H9 (cell line): Measurements from ENCODE around the gene PRKCA. TPM values are rescaled to one million over a fixed set of nuclear protein-coding genes. Genes with fewer than 3 reads are reported as not detected.

Experiments used
- DNase-seq: peaks from one replicate; pipeline ENCODE4 v3.0.0-alpha.2; 2017
- H2AFZ ChIP-seq: one replicate; pipeline ENCODE4 v1.6.1; 2013; ENCODE audit warnings: mild to moderate bottlenecking, low read length, control low read depth, moderate library complexity
- H2AK5ac ChIP-seq: 2 replicates; pipeline ENCODE4 v1.6.1; 2013; ENCODE audit warnings: low read length, control low read depth, mixed read lengths; ENCODE audit not compliant: insufficient read length
- H2BK120ac ChIP-seq: one replicate; pipeline ENCODE4 v1.6.1; 2013; ENCODE audit warnings: low read depth, mild to moderate bottlenecking, low read length, control low read depth, inconsistent platforms; ENCODE audit not compliant: poor library complexity, severe bottlenecking
- H2BK12ac ChIP-seq: 2 replicates; pipeline ENCODE4 v1.6.1; 2013; ENCODE audit warnings: low read length, control low read depth, mixed read lengths, low read depth; ENCODE audit not compliant: insufficient read length
- H2BK15ac ChIP-seq: 2 replicates; pipeline ENCODE4 v1.6.1; 2013; ENCODE audit warnings: low read depth, low read length, control low read depth
- H2BK20ac ChIP-seq: one replicate; pipeline ENCODE4 v1.6.1; 2013; ENCODE audit warnings: low read depth, mild to moderate bottlenecking, low read length, control low read depth, inconsistent platforms; ENCODE audit not compliant: poor library complexity, severe bottlenecking
- H2BK5ac ChIP-seq: 2 replicates; pipeline ENCODE4 v1.6.1; 2013; ENCODE audit warnings: low read length, control low read depth, mixed read lengths; ENCODE audit not compliant: insufficient read length
- H3K14ac ChIP-seq: 2 replicates; pipeline ENCODE4 v1.6.1; 2013; ENCODE audit warnings: low read length, control low read depth; ENCODE audit not compliant: insufficient read depth
- H3K18ac ChIP-seq: 2 replicates; pipeline ENCODE4 v1.6.1; 2013; ENCODE audit warnings: low read depth, mild to moderate bottlenecking, mixed read lengths, low read length, control low read depth; ENCODE audit not compliant: insufficient read length
- H3K23ac ChIP-seq: 2 replicates; pipeline ENCODE4 v1.6.1; 2013; ENCODE audit warnings: low read length, control low read depth, mixed read lengths, low read depth; ENCODE audit not compliant: insufficient read length
- H3K23me2 ChIP-seq: 2 replicates; pipeline ENCODE4 v1.6.1; 2013; ENCODE audit warnings: low read depth, mild to moderate bottlenecking, mixed read lengths, low read length, control low read depth; ENCODE audit not compliant: insufficient read length, poor library complexity, severe bottlenecking
- H3K27ac ChIP-seq: 2 replicates; pipeline ENCODE4 v1.5.1; 2013; ENCODE audit warnings: low read length, control low read depth, mixed read lengths, low read depth; ENCODE audit not compliant: insufficient read length
- H3K27me3 ChIP-seq: 2 replicates; pipeline ENCODE4 v1.6.1; 2013; ENCODE audit warnings: low read length, control low read depth, inconsistent platforms; ENCODE audit not compliant: insufficient read depth
- H3K4ac ChIP-seq: 2 replicates; pipeline ENCODE4 v1.6.1; 2013; ENCODE audit warnings: low read depth, mild to moderate bottlenecking, control low read depth, inconsistent platforms, low read length, moderate library complexity
- H3K4me1 ChIP-seq: 2 replicates; pipeline ENCODE4 v1.6.1; 2013; ENCODE audit warnings: low read length, control low read depth, inconsistent platforms; ENCODE audit not compliant: insufficient read depth
- H3K4me2 ChIP-seq: 2 replicates; pipeline ENCODE4 v1.6.1; 2013; ENCODE audit warnings: low read length, control low read depth, mixed read lengths; ENCODE audit not compliant: insufficient read length, insufficient read depth
- H3K56ac ChIP-seq: 2 replicates; pipeline ENCODE4 v1.6.1; 2013; ENCODE audit warnings: low read depth, mild to moderate bottlenecking, mixed read lengths, low read length, control low read depth; ENCODE audit not compliant: insufficient read length
- H3K79me1 ChIP-seq: 2 replicates; pipeline ENCODE4 v1.6.1; 2013; ENCODE audit warnings: low read depth, mild to moderate bottlenecking, moderate library complexity, low read length, control low read depth, inconsistent platforms; ENCODE audit not compliant: insufficient read depth, poor library complexity, severe bottlenecking
- H3K79me2 ChIP-seq: 2 replicates; pipeline ENCODE4 v1.6.1; 2013; ENCODE audit warnings: low read length, control low read depth, inconsistent platforms; ENCODE audit not compliant: insufficient read depth
- H3K9ac ChIP-seq: 2 replicates; pipeline ENCODE4 v1.6.1; 2013; ENCODE audit warnings: low read length, control low read depth, mixed read lengths; ENCODE audit not compliant: insufficient read length; ENCODE audit errors: extremely low read depth
- H3K9me3 ChIP-seq: one replicate; pipeline ENCODE4 v1.6.1; 2013; ENCODE audit warnings: low read depth, low read length, inconsistent platforms; ENCODE audit not compliant: control insufficient read depth
- H3T11ph ChIP-seq: one replicate; pipeline ENCODE4 v1.6.1; 2013; ENCODE audit warnings: mild to moderate bottlenecking, low read length, control low read depth, inconsistent platforms
- H4K20me1 ChIP-seq: one replicate; pipeline ENCODE4 v1.6.1; 2013; ENCODE audit not compliant: control insufficient read depth, insufficient read length, insufficient read depth
- H4K5ac ChIP-seq: 2 replicates; pipeline ENCODE4 v1.6.1; 2013; ENCODE audit warnings: low read depth, mild to moderate bottlenecking, mixed read lengths, low read length, control low read depth; ENCODE audit not compliant: insufficient read length
- H4K8ac ChIP-seq: replicated peaks from 2 replicates; pipeline ENCODE4 v1.6.1; 2013; ENCODE audit warnings: low read length, control low read depth, mixed read lengths, low read depth; ENCODE audit not compliant: insufficient read length
- H4K91ac ChIP-seq: 2 replicates; pipeline ENCODE4 v1.6.1; 2013; ENCODE audit warnings: low read depth, mild to moderate bottlenecking, moderate library complexity, mixed read lengths, low read length, control low read depth; ENCODE audit not compliant: insufficient read length
- H3K27ac Mint-ChIP-seq, 3 experiments: 2 replicates in 2 of 3; 3 replicates in 1 of 3; pipeline ENCODE4 v1.8.0; 2020 to 2021; ENCODE audit warnings: mixed read lengths in 3 of 3, mild to moderate bottlenecking in 1 of 3, moderate library complexity in 1 of 3
- H3K27me3 Mint-ChIP-seq: 2 replicates; pipeline ENCODE4 v1.8.0; 2021; ENCODE audit warnings: low read depth, mild to moderate bottlenecking, moderate library complexity, mixed read lengths
- H3K36me3 Mint-ChIP-seq, 3 experiments: 2 replicates in 2 of 3; 3 replicates in 1 of 3; pipeline ENCODE4 v1.8.0; 2020 to 2021; ENCODE audit warnings: low read depth in 3 of 3, mixed read lengths in 3 of 3; ENCODE audit not compliant: insufficient read depth in 1 of 3
- H3K4me1 Mint-ChIP-seq, 2 experiments: 2 replicates each; pipeline ENCODE4 v1.8.0; 2020; ENCODE audit warnings: mixed read lengths in 2 of 2
- H3K4me3 Mint-ChIP-seq, 2 experiments: 2 replicates in 1 of 2; 3 replicates in 1 of 2; pipeline ENCODE4 v1.8.0; 2020 to 2021; ENCODE audit warnings: mild to moderate bottlenecking in 2 of 2, mixed read lengths in 2 of 2, moderate library complexity in 1 of 2
- H3K9me3 Mint-ChIP-seq, 2 experiments: 2 replicates in 1 of 2; 3 replicates in 1 of 2; pipeline ENCODE4 v1.8.0; 2020; ENCODE audit warnings: mild to moderate bottlenecking in 2 of 2, mixed read lengths in 2 of 2, moderate library complexity in 1 of 2
- CTCF ChIP-seq: fragments of 200-600 bp; sonication (generic); conservative IDR thresholded peaks from 3 replicates; pipeline ENCODE4 v1.8.0; 2021; ENCODE audit warnings: antibody characterized with exemption, mild to moderate bottlenecking
- WGBS: extraction: QIAGEN DNeasy Blood & Tissue Kit; methylation state at CpG from one replicate; pipeline ENCODE4 v1.1.7; 2013; ENCODE audit warnings: missing lambda C conversion rate, low lambda C conversion rate, mixed read lengths; ENCODE audit not compliant: insufficient read length; ENCODE audit errors: extremely low coverage; 5-methylcytosine and 5-hydroxymethylcytosine counted together
- total RNA-seq: library from RNA; stranded (reverse); gene quantifications from 2 replicates; pipeline ENCODE4 v1.2.1, GENCODE V29; 2021

The PRKCA gene
- total RNA-seq, 1 experiment from 2014 or later = 10.5 TPM

- H2BK5ac ChIP-seq = no peak within 1 kb of the TSS
- no peaks in the 10 kb centered on the region for H3K79me1 ChIP-seq
- Mint-ChIP-seq H3K4me3 (peak within 1 kb of the TSS; percentile 52 to 75), H3K27ac (no peak within 1 kb of the TSS), H3K27me3 (peaks cover 57% of the 10 kb centered on the region), H3K4me1 (peaks cover 11 to 14% of the 10 kb centered on the region in 2 experiments), H3K9me3 (no peaks in the 10 kb centered on the region; a peak in 2 of 5 replicates), H3K36me3 (no peaks in the 10 kb centered on the region)
- no peak within 1 kb of the TSS for H3K56ac ChIP-seq
- H3K18ac ChIP-seq = no peak within 1 kb of the TSS
- no peak within 1 kb of the TSS for H4K8ac ChIP-seq
- no peak within 1 kb of the TSS for H3K23ac ChIP-seq
- H4K91ac ChIP-seq = no peak within 1 kb of the TSS
- no peak within 1 kb of the TSS for H2BK12ac ChIP-seq
- H2BK15ac ChIP-seq = no peak within 1 kb of the TSS
- no peak within 1 kb of the TSS for H3K4ac ChIP-seq
- peak; percentile 80 for DNase-seq
- no peak within 1 kb of the TSS for H2BK20ac ChIP-seq
- H3K14ac ChIP-seq = no peak within 1 kb of the TSS
- no peak within 1 kb of the TSS for H3K27ac ChIP-seq
- no peak within 1 kb of the TSS for H4K5ac ChIP-seq
- no peak within 1 kb of the TSS for H3T11ph ChIP-seq
- no peaks in the 10 kb centered on the region for H4K20me1 ChIP-seq
- TF ChIP-seq CTCF = no peak
- whole genome bisulfite sequencing = no CpG with 5 or more reads among the region's 57 CpGs
- H3K23me2 ChIP-seq = peaks cover 5% of the 10 kb centered on the region
- no peak within 1 kb of the TSS for H2AK5ac ChIP-seq
- no peak within 1 kb of the TSS for H2BK120ac ChIP-seq
- H3K9ac ChIP-seq = no peak within 1 kb of the TSS
- H3K9me3 ChIP-seq = no peaks in the 10 kb centered on the region
- H3K4me1 ChIP-seq = peaks cover 4% of the 10 kb centered on the region; the same call in 1 of the 2 replicates
- no peak within 1 kb of the TSS for H2AFZ ChIP-seq
- peak within 1 kb of the TSS; percentile 40 for H3K4me2 ChIP-seq
- no peaks in the 10 kb centered on the region for H3K27me3 ChIP-seq
- no peaks in the 10 kb centered on the region for H3K79me2 ChIP-seq
These were observed 532.6 kb downstream of the PRKCA start, which contains the start of gene CACNG5 for GRCh38 chr17:66834919-66835454. Gene CACNG5 (plus strand): TSS chr17:66835117. CDS start chr17:66877333, 42,216 bp downstream.
